CD4-positive, alpha-beta T cell treated with Interleukin-4 for 1 hour (primary cell): Measurements from ENCODE around the gene PRRG3.
"Not testable (repeated sequence)": the region's sequence is repeated elsewhere in the genome, so short reads cannot be mapped to it uniquely, and the experiment has no call there.

Experiments used
- DNase-seq, 2 donors: peaks; one replicate each; pipeline ENCODE4 v3.0.0-alpha.2; 2020 to 2022

The PRRG3 gene

GRCh38 chrX:151694661-151695582, at the start of gene PRRG3:
PRRG3 (plus strand) TSS chrX:151695458; CDS start chrX:151698815, 3,357 bp downstream.
- no peak for DNase-seq

- DNase-seq: no peak
These were observed 20.0 kb upstream of the PRRG3 start for GRCh38 chrX:151675121-151675746.

- no peak for DNase-seq
These were observed 19.1 kb upstream of the PRRG3 start for GRCh38 chrX:151676196-151676595.

- no peak for DNase-seq
These were observed 15.4 kb upstream of the PRRG3 start for GRCh38 chrX:151679798-151680402.

- peak; percentile 27 to 36 for DNase-seq
These were observed 14.5 kb upstream of the PRRG3 start for GRCh38 chrX:151680805-151681204.

- DNase-seq: no peak
These were observed 7.6 kb upstream of the PRRG3 start for GRCh38 chrX:151687635-151688034.

GRCh38 chrX:151688695-151689094, 6.6 kb upstream of the PRRG3 start:
- DNase-seq: no peak

GRCh38 chrX:151692825-151693224, 2.4 kb upstream of the PRRG3 start:
- no peak for DNase-seq

- DNase-seq: no peak
These were observed 1.1 kb upstream of the PRRG3 start for GRCh38 chrX:151694121-151694520.

GRCh38 chrX:151695583-151696340, 504 bp downstream of the PRRG3 start:
- DNase-seq: no peak

- not testable (repeated sequence) for DNase-seq
These were observed 1.8 kb downstream of the PRRG3 start for GRCh38 chrX:151697082-151697481.

GRCh38 chrX:151697522-151697921, 2.3 kb downstream of the PRRG3 start:
- DNase-seq: no peak

GRCh38 chrX:151698485-151698884, 3.2 kb downstream of the PRRG3 start:
- DNase-seq: no peak

- DNase-seq: no peak
These were observed 4.5 kb downstream of the PRRG3 start for GRCh38 chrX:151699746-151700145.

GRCh38 chrX:151700581-151700980, 5.3 kb downstream of the PRRG3 start:
- no peak for DNase-seq

- DNase-seq: no peak
These were observed 5.8 kb downstream of the PRRG3 start for GRCh38 chrX:151701071-151701470.

GRCh38 chrX:151701531-151701930, 6.3 kb downstream of the PRRG3 start:
- no peak for DNase-seq

- DNase-seq: no peak
These were observed 6.9 kb downstream of the PRRG3 start for GRCh38 chrX:151702026-151702714.

GRCh38 chrX:151702741-151703340, 7.6 kb downstream of the PRRG3 start:
- no peak for DNase-seq

- DNase-seq: no peak
These were observed 8.2 kb downstream of the PRRG3 start for GRCh38 chrX:151703487-151703886.

- no peak for DNase-seq
These were observed 8.9 kb downstream of the PRRG3 start for GRCh38 chrX:151704041-151704663.
